Measurements from ENCODE around the gene OR2G2.

- TF ChIP-seq CTCF (IDR thresholded peaks at IDR 0.05; ENCODE audit: insufficient read depth, low read length, poor library complexity, severe bottlenecking) = no peak
- TF ChIP-seq EZH2phosphoT487 (conservative IDR thresholded peaks at IDR 0.05; ENCODE audit: low read length) = no peak
These were observed 35.9 kb upstream of the OR2G2 start for GRCh38 chr1:247552231-247552630.
